Measurements from ENCODE around the gene INPP5J.
"Not testable (repeated sequence)": the region's sequence is repeated elsewhere in the genome, so short reads cannot be mapped to it uniquely, and the experiment has no call there.

Gene INPP5J

GRCh38 chr22:31102441-31103081, 20.2 kb upstream of the INPP5J start:
- no peak for DNase-seq

DNA sequence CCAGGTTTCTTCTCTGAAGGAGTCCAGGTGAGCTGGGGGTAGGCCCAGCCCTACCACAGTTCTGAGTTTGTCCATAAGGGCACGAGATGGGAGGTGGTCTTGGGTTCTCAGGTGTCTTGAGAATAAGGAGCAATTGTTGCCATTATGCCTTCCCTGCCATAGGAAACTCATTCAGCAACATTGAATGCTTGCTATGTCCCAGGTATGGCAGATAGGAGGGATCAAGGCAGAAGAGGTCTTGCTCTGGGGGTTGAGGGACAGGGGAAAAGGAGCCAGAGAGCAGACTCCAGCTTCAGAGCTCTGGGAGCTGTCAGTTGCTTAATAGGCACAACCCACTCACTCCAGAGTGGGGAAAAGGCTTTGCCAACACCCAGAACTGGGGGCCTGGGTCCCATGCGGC, 19.7 kb upstream of the INPP5J start:
- DNase-seq: no peak

GRCh38 chr22:31103899-31104694, 18.7 kb upstream of the INPP5J start:
- no peak for DNase-seq

DNA sequence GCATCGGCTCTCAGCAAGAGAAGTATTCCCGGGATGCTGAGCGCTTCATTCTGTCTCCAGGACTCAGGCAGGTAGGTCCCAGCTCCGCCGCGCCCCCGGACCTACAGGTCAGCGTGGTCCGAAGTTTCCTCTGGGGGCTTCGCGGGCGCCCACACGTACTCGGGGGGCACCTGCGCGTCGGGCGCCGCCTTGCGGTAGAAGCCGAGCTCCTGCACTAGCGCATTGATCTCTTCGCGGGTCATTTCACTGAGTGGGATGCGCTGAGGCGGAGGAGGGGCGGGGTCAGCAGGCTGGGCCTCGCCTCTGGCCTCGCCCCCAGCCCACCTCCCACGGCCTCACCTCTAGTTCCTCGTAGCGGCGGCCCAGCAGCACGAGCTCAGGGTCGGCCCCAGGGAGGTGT, 17.9 kb upstream of the INPP5J start:
- DNase-seq: no peak

GRCh38 chr22:31105282-31105929, 17.4 kb upstream of the INPP5J start:
- no peak for DNase-seq

DNA sequence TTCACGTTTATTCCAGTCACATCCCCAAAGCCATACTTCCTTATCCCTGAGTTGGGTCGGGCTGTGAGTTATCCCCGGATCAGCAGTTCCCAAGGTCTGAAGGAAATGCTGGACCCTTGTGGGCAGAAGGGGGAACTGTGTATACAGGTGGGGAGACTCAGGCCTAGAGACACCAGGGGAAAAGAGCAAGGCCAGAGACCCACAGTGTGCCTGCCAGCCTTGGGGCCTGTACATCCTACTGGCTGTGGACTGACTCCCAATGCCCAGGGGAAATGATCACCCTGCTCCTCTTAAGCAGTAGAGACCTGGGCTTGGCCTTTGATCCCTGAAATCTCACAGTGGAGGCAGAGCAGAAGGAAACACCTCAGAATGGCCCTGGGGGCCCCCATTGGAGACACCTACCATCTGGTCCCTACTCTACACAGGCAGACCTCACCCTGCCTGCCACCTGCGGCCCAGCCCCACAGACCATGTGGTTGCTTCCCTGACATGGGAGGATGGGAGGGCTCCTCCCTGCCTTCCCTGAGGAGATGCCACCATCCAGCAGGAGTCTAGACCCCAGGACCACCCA, 16.7 kb upstream of the INPP5J start:
- no peak for DNase-seq

DNA sequence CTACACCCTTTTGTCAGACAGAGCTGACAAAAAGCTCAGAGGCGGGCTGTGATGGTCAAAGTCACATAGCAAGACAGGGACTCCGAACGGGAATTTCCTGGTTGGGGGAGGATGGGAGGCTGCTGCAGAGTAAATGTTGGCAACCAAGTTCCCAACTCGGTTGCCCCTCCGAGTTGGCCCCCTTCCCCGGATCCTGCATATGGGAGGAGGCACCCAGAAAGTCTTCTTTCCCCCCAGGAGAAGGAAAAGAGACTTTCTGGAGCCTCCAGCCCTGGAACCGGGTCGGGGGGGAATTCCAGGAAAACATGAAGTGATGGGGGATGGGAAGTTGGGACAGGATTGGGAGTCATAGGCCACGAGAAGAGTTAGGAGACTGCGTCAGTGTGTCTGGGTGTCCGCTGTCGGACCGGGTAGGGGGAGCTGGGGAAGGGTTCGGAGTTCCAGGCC, 16.0 kb upstream of the INPP5J start:
- no peak for DNase-seq

- peak; percentile 92 for DNase-seq
Observed at GRCh38 chr22:31107178-31107893, 15.4 kb upstream of the INPP5J start, which contains the start of gene SELENOM. TSS of gene SELENOM (minus strand) at chr22:31107568. CDS start at chr22:31107505, 63 bp downstream.

- DNase-seq: no peak
Observed at GRCh38 chr22:31107894-31108218, 14.9 kb upstream of the INPP5J start.

DNA sequence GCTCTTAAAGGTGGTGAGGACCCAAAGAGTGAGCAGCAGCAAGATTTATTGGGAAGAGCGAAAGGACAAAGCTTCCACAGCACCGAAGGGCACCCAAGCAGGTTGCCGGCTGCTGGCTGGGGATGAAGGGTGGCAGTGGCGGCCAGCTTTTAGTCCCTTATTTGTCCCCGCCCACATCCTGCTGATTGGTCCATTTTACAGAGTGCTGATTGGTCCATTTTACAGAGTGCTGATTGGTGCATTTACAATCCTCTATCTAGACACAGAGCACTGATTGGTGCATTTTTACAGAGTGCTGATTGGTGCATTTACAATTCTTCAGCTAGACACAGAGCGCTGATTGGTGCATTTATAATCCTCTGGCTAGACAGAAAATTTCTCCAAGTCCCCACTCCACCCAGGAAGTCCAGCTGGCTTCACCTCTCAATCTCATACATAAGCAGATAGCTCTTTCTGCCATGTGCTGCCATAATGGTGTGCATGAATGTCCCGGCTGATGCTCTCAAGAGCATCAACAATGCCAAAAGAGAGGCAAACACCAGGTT, 10.1 kb upstream of the INPP5J start:
- not testable (repeated sequence) for DNase-seq

DNA sequence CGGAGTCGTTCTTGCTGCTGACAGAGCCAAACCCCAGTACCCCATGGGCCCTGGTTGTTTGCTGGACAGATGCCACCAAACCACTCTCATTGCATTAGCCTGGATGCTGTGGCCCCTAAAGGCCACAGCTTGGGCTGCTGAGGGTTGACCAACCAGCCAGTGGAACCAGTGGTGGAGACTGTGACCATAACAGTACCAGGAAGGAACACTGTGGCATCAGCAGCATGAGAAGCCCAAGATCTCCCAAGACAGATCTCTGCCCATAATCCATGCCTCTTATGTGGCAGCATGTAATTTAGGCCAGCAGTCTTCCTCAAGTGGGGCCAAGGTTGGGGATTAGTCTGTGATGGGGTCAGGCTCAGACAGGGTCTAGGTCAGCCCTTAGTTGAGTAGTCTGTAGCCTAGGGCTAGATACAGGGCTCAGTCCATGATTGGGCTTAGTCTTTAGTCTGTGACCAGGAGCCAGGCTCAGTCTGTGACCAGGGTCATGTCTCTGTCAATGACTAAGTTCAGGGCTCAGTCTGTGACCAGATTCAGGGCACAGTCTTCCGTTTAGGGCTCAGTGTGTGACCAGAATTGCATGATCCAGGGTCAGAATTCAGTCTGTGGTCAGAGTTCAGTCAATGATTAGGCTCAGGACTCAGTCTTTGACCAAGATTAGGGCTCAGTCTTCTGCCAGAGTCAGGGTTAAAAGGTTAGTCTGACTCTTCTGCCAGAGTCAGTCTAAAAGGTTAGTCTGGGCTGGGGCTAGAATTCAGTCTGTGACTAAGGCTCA, 4.5 kb upstream of the INPP5J start:
- DNase-seq: no peak

DNA sequence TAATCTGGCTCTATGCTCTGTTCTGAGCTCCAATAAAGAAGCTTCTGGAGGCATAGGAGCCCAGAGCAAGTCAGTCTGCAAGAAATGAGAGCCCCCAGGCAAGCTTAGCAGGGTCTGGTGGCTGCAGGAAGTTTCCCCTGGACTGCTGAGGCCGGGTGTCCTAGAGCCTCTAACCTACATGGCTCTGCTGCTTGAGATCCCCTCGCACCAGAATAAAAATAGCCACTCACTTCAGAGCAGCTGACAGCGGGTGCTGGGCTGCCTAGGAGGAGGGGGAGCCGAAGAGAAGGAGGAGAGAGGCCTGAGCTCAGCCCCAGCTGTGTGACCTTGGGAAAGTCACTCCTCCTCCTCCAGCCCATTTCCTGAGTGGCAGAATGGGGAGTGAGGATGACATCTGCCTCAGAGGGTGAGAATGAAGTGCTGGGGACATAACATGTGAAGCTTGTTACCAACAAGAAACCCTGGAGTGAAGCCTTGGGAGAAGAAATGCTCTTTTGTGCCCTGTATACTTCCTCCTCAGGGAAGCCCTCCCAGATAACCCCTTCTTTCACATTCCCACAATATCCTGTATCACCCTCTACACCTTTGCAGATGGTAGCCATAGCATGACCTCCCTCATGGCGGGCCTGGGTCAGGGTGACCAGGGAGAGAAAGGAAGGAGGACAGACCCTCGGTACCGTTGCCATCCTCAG, 3.6 kb upstream of the INPP5J start:
- DNase-seq: no peak

GRCh38 chr22:31120230-31120629, 2.5 kb upstream of the INPP5J start:
- no peak for DNase-seq

GRCh38 chr22:31120642-31121041, 2.1 kb upstream of the INPP5J start:
- DNase-seq: no peak

GRCh38 chr22:31121403-31121802, 1.4 kb upstream of the INPP5J start:
- no peak for DNase-seq

DNA sequence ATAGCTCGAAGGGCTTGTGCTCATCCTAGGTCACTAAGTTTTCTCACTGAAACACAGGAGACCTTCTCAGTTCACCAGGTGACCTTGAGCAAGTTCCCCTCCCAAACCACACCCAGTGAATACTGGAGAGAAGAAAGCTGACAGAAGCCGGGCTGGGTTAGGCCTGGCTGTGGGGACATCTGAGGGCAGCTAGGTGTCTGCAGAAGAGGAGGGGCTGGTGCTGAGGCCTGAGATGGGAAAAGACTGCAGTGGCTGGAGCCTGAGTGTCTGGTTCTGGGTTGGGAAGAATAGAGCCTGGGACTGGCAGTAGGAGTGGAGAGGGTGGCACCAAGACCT, 602 bp upstream of the INPP5J start:
- no peak for DNase-seq

DNA sequence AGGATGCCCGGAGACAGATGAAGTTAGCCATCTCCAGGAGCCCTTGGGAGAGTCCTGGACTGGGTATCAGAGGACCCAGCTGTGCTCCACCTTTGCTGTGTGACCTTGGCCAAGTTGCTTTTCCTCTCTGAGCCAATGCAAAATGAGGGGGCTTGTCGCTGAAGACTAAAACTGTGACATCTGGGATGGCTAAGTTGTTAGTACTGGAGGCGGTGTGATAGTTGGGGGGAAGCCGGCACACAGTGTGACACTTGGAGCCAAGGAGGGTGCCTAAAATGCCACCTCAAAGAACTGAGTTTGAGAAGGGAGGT, 481 bp downstream of the INPP5J start:
- no peak for DNase-seq

- no peak for DNase-seq
Observed at GRCh38 chr22:31124290-31124689, 1.5 kb downstream of the INPP5J start.

DNA sequence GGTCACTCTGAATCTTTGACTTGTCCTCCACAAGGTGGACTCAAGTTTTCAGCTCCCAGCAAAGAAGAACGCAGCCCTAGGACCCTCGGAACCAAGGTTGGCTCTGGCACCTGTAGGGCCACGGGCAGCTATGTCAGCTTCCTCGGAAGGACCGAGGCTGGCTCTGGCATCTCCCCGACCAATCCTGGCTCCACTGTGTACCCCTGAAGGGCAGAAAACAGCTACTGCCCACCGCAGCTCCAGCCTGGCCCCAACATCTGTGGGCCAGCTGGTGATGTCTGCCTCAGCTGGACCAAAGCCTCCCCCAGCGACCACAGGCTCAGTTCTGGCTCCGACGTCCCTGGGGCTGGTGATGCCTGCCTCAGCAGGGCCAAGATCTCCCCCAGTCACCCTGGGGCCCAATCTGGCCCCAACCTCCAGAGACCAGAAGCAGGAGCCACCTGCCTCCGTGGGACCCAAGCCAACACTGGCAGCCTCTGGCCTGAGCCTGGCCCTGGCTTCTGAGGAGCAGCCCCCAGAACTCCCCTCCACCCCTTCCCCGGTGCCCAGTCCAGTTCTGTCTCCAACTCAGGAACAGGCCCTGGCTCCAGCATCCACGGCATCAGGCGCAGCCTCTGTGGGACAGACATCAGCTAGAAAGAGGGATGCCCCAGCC, 2.2 kb downstream of the INPP5J start:
- DNase-seq: no peak

DNA sequence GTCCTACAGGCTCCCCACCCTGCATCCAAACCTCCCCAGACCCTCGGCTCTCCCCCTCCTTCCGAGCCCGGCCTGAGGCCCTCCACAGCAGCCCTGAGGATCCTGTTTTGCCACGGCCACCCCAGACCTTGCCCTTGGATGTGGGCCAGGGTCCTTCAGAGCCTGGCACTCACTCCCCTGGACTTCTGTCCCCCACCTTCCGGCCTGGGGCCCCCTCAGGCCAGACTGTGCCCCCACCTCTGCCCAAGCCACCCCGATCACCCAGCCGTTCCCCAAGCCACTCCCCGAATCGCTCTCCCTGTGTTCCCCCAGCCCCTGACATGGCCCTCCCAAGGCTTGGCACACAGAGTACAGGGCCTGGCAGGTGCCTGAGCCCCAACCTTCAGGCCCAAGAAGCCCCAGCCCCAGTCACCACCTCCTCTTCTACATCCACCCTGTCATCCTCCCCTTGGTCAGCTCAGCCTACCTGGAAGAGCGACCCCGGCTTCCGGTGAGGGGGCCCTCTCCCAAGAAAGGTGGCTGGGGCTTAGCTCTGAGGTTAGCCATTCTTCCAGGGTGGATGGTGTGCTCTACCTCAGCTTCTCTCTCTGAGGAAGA, 2.9 kb downstream of the INPP5J start:
- DNase-seq: no peak

Measured in activated CD4-positive, alpha-beta T cell treated with anti-CD3 and anti-CD28 coated beads, Interleukin-2, Interleukin-6, amounts not matched to agents 100 ng/mL and 50 ng/mL, durations not matched to agents 16 hours and 8 hours (primary cell).